HepG2 (cell line): Measurements from ENCODE around the gene ASCC3. TPM values are rescaled to one million over a fixed set of nuclear protein-coding genes. Genes with fewer than 3 reads are reported as not detected.

Experiments
- ATAC-seq: fragments of 200-7000 bp; cut with Tn5 transposase; 3 replicates; pipeline ENCODE4 v1.9.1; 2020; ENCODE audit warnings: mild to moderate bottlenecking, moderate library complexity
- BruUV-seq: library from RNA; stranded (reverse); fragments of 400-500 nt; replicated peaks from 2 replicates; lab custom pipeline; 2021; lab: Mats Ljungman, UMichigan
- CTCF ChIA-PET: fragments of 300-600 bp; formaldehyde crosslinking; extraction: SDS; loops from one replicate; lab custom pipeline; 2021; ENCODE audit warnings: low total read pairs, inconsistent platforms, low intra/inter-chr PET ratio; lab: Yijun Ruan, JAX
- POLR2A ChIA-PET: fragments of 350-600 bp; sonication (Branson Sonifier 250); formaldehyde crosslinking; loops from one replicate; lab custom pipeline; 2020; ENCODE audit warnings: antibody characterized with exemption, inconsistent platforms; lab: Yijun Ruan, JAX
- DNase-seq: peaks from one replicate; pipeline ENCODE4 v3.0.0-alpha.2; 2015; ENCODE audit warnings: low spot score
- FAIRE-seq: peaks from 3 replicates; lab custom pipeline; 2011; peaks lifted over from hg19 to GRCh38; lab: Jason Lieb, UNC
- H2AFZ ChIP-seq: one replicate; pipeline ENCODE4 v1.6.1; 2011; ENCODE audit warnings: low read length, inconsistent platforms
- H3K27ac ChIP-seq: fragments of 300-600 bp; 3 replicates; pipeline ENCODE4 v1.8.0; 2011; ENCODE audit warnings: mixed run types, mild to moderate bottlenecking, mixed read lengths, low read length, inconsistent platforms; ENCODE audit not compliant: insufficient read depth; ENCODE audit errors: extremely low read length
- H3K27me3 ChIP-seq, 2 experiments: fragments of 200-600 bp in 1 of 2; 2 replicates in 1 of 2; 3 replicates in 1 of 2; pipeline versions ENCODE4 v1.6.0 to v1.8.0; 2011; ENCODE audit warnings: low read length in 2 of 2, mild to moderate bottlenecking in 2 of 2, moderate library complexity in 2 of 2, inconsistent platforms in 1 of 2; ENCODE audit not compliant: insufficient read depth in 2 of 2, control insufficient read depth in 1 of 2
- H3K36me3 ChIP-seq, 2 experiments: fragments of 200-600 bp in 1 of 2; replicated peaks in 1 of 2; 2 replicates in 1 of 2; 3 replicates in 1 of 2; pipeline versions ENCODE4 v1.5.1 to v1.8.0; 2011; ENCODE audit warnings: low read length in 2 of 2, inconsistent platforms in 1 of 2; ENCODE audit not compliant: insufficient read depth in 2 of 2, control insufficient read depth in 1 of 2
- H3K4me1 ChIP-seq: 2 replicates; pipeline ENCODE4 v1.5.1; 2012; ENCODE audit warnings: low read length, inconsistent platforms; ENCODE audit not compliant: insufficient read depth
- H3K4me2 ChIP-seq: 2 replicates; pipeline ENCODE4 v1.6.0; 2011; ENCODE audit warnings: low read depth, low read length, inconsistent platforms
- H3K4me3 ChIP-seq, 3 experiments: fragments of 200-600 bp in 1 of 3; sonication (generic), shearing (Covaris generic) in 1 of 3; replicated peaks in 1 of 3; 2 replicates each; pipeline ENCODE4 v1.5.1; 2011 to 2016; ENCODE audit warnings: low read length in 3 of 3, inconsistent platforms in 2 of 3, low read depth in 2 of 3, mild to moderate bottlenecking in 2 of 3, control low read depth in 1 of 3, mixed read lengths in 1 of 3; ENCODE audit not compliant: insufficient read depth in 1 of 3
- H3K79me2 ChIP-seq: one replicate; pipeline ENCODE4 v1.6.1; 2011; ENCODE audit warnings: low read length, inconsistent platforms; ENCODE audit not compliant: insufficient read depth
- H3K9ac ChIP-seq: 2 replicates; pipeline ENCODE4 v1.6.0; 2011; ENCODE audit warnings: mild to moderate bottlenecking, low read depth, low read length, inconsistent platforms; ENCODE audit not compliant: insufficient read depth
- H3K9me3 ChIP-seq: 2 replicates; pipeline ENCODE4 v1.5.1; 2012; ENCODE audit warnings: mild to moderate bottlenecking, low read length
- H4K20me1 ChIP-seq: 2 replicates; pipeline ENCODE4 v1.6.0; 2011; ENCODE audit warnings: inconsistent platforms, mild to moderate bottlenecking, low read length, moderate library complexity; ENCODE audit not compliant: insufficient read depth
- CREB3 ChIP-seq: sonication (generic); formaldehyde crosslinking; IDR thresholded peaks from 2 replicates; pipeline ENCODE4 v1.5.0; 2020; ENCODE audit warnings: missing genetic modification reagents
- HMG20A ChIP-seq: IDR thresholded peaks from 2 replicates; pipeline ENCODE4 v1.6.1; 2016; ENCODE audit warnings: borderline replicate concordance
- MAFK ChIP-seq, 2 experiments: IDR thresholded peaks in 1 of 2; conservative IDR thresholded peaks in 1 of 2; 2 replicates each; pipeline ENCODE4 v1.6.1; 2011; ENCODE audit warnings: improper control_type of control experiment in 2 of 2, low read length in 2 of 2
- SRF ChIP-seq: IDR thresholded peaks from 2 replicates; pipeline ENCODE4 v1.6.1; 2011; ENCODE audit warnings: mild to moderate bottlenecking, low read depth, low read length, moderate library complexity
- ZBTB3 ChIP-seq: sonication (generic); formaldehyde crosslinking; IDR thresholded peaks from 2 replicates; pipeline ENCODE4 v1.4.0; 2020; ENCODE audit warnings: low read depth, mild to moderate bottlenecking, moderate library complexity, missing genetic modification reagents, borderline replicate concordance
- ZNF382 ChIP-seq: sonication (generic); formaldehyde crosslinking; IDR thresholded peaks from 2 replicates; pipeline ENCODE4 v1.5.0; 2020; ENCODE audit warnings: missing genetic modification reagents, mild to moderate bottlenecking, borderline replicate concordance
- ZSCAN12 ChIP-seq: sonication (generic); formaldehyde crosslinking; IDR thresholded peaks from 2 replicates; pipeline ENCODE4 v1.9.0; 2021; ENCODE audit warnings: mild to moderate bottlenecking, missing genetic modification reagents
- WGBS: methylation state at CpG from one replicate; pipeline ENCODE4 v1.1.6; 2017; ENCODE audit warnings: low lambda C conversion rate; 5-methylcytosine and 5-hydroxymethylcytosine counted together
- in situ Hi-C: cut with HindIII; loops from 2 replicates; pipeline ENCODE4 v1.10.0; 2017; ENCODE audit warnings: low pct_unique_long_range_greater_than_20kb; ENCODE audit not compliant: extremely low pct_ligation_motif_present
- intact Hi-C: fragments of 100-400 bp; cut with micrococcal nuclease; formaldehyde crosslinking; loops from one replicate; pipeline ENCODE4 v1.10.0; 2022; ENCODE audit not compliant: unreplicated experiment
- polyA plus RNA-seq, 8 experiments: library from polyadenylated mRNA; depleted of rRNA in 3 of 8; stranded (reverse) in 7 of 8; unstranded in 1 of 8; fragments of >200 nt; fragmentation: Illumina TruSeq in 4 of 8; extraction: Trizol in 4 of 8; gene quantifications; 2 replicates each; pipeline versions ENCODE4 v1.2.1 to v1.2.3, GENCODE V29; 2011 to 2016; ENCODE audit warnings: low read depth in 4 of 8, missing spikeins in 1 of 8, mixed read lengths in 1 of 8; ENCODE audit not compliant: insufficient read depth in 1 of 8
- total RNA-seq, 5 experiments: library from RNA; depleted of rRNA; stranded (reverse); fragments of >200 nt; fragmentation: Illumina TruSeq; extraction: Trizol; gene quantifications; 2 replicates each; pipeline ENCODE4 v1.2.3, GENCODE V29; 2016; ENCODE audit warnings: low read depth in 1 of 5
- TF ChIP-seq, protein P1 (sequence below), 2 experiments: sonication (generic) in 1 of 2; formaldehyde crosslinking in 1 of 2; IDR thresholded peaks; 2 replicates each; pipeline versions ENCODE4 v1.5.1 to v1.6.1; 2011 to 2020; ENCODE audit warnings: borderline replicate concordance in 1 of 2, low read depth in 1 of 2, low read length in 1 of 2, mild to moderate bottlenecking in 1 of 2, missing genetic modification reagents in 1 of 2, moderate library complexity in 1 of 2
- TF ChIP-seq, protein P2 (sequence below): sonication (generic); formaldehyde crosslinking; IDR thresholded peaks from 2 replicates; pipeline ENCODE4 v1.4.0; 2020; ENCODE audit warnings: missing genetic modification reagents; ENCODE audit errors: not compliant biosample characterization

Gene ASCC3
- total and polyA plus RNA-seq, 2 of the 13 experiments (the other 11 are each of a cell fraction or from before 2014, with no cell fraction given), result 23.1 to 55.7 TPM

GRCh38 chr6:100627911-100628758 lies 253.0 kb downstream of the ASCC3 start:
- H3K27me3 ChIP-seq, result no peaks in the 10 kb centered on the region
- FAIRE-seq, result no peak
- H3K79me2 ChIP-seq, result no peaks in the 10 kb centered on the region
- in situ Hi-C loops, result no loop called here
- H3K4me1 ChIP-seq, result peaks cover 5% of the 10 kb centered on the region
- 87% methylated on average over 3 of the region's 3 CpGs for WGBS
- no peak for DNase-seq
- POLR2A ChIA-PET, result no interaction called here
- no peak overlapping the region for H3K4me2 ChIP-seq
- no peak overlapping the region for H2AFZ ChIP-seq
- no peak overlapping the region for H3K9ac ChIP-seq
- no peak overlapping the region for H3K27ac ChIP-seq
- no TSS peak for BruUV-seq
- ATAC-seq, result no peak
- TF ChIP-seq ZBTB3 (CRISPR knock-in tag) (no peak), CREB3 (CRISPR knock-in tag) (no peak), SRF (no peak), ZSCAN12 (CRISPR knock-in tag) (no peak), HMG20A (CRISPR knock-in tag) (no peak), MAFK (conservative IDR thresholded peaks at IDR 0.05 in 1 of 2, IDR thresholded peaks at IDR 0.05 in 1 of 2; ENCODE audit: low read length in 2 of 2) (peak; percentile 36 to 55; a peak in 3 of 4 replicates), ZNF382 (CRISPR knock-in tag) (no peak)
- TF ChIP-seq, protein P1, sequence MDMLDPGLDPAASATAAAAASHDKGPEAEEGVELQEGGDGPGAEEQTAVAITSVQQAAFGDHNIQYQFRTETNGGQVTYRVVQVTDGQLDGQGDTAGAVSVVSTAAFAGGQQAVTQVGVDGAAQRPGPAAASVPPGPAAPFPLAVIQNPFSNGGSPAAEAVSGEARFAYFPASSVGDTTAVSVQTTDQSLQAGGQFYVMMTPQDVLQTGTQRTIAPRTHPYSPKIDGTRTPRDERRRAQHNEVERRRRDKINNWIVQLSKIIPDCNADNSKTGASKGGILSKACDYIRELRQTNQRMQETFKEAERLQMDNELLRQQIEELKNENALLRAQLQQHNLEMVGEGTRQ (IDR thresholded peaks at IDR 0.05; ENCODE audit: low read depth, low read length), result no peak
- TF ChIP-seq, protein P1 (CRISPR knock-in tag; IDR thresholded peaks at IDR 0.05; ENCODE audit: borderline replicate concordance), result no peak
- TF ChIP-seq, protein P2, sequence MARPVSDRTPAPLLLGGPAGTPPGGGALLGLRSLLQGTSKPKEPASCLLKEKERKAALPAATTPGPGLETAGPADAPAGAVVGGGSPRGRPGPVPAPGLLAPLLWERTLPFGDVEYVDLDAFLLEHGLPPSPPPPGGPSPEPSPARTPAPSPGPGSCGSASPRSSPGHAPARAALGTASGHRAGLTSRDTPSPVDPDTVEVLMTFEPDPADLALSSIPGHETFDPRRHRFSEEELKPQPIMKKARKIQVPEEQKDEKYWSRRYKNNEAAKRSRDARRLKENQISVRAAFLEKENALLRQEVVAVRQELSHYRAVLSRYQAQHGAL (CRISPR knock-in tag), result no peak
- peaks cover 0 to 3% of the 10 kb centered on the region in 2 experiments; a peak in 1 of 5 replicates for H3K36me3 ChIP-seq
- CTCF ChIA-PET, result no interaction called here
- H4K20me1 ChIP-seq, result no peaks in the 10 kb centered on the region
- H3K9me3 ChIP-seq, result no peaks in the 10 kb centered on the region
- no peak overlapping the region for H3K4me3 ChIP-seq
- intact Hi-C loops, result no loop called here
